OCI-M2 (cell line): ENCODE measurements around the gene KCND2.

Experiments used
- DNase-seq: peaks from one replicate; lab custom pipeline; 2025; ENCODE audit not compliant: unreplicated experiment; lab: John Stamatoyannopoulos, UW

KCND2 gene

DNA sequence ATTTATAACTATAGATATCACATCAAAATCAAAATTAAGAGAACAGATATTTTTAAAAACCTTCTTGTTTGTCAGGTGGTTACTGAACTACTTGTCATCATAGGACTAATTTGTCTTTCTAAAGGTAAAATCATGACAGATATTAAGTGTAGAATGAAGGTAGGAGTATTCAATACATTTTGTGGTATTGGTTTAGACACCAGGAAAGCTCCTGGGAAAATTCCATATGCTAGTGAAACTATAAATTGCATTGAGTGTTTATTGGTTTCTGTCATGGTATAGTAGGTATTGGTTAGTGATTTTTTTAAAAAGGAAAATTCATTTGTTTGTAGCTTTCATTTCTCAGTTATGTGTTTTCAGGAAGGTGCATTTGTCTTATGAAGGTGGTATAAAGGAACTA lies 132.7 kb downstream of the KCND2 start:
- DNase-seq, result no peak

DNA sequence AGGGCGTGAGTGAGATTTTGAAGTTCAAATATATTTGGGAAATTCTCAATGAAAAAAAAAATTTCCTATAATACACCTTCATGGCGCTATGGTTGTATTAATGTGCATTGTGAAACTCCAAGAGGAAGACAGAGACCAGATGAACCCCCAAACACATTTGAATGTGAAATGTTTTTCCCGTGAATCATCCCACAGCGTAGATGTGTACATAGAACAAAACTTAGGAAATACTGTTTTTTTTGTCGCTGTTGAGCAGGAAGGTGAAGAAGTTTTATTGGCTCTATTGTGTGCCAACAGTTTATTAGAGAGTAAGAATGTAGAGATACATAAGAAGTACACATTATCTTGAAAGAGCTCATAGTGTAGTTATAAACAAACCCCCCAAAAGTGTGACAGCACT lies 134.0 kb downstream of the KCND2 start:
- no peak for DNase-seq

DNA sequence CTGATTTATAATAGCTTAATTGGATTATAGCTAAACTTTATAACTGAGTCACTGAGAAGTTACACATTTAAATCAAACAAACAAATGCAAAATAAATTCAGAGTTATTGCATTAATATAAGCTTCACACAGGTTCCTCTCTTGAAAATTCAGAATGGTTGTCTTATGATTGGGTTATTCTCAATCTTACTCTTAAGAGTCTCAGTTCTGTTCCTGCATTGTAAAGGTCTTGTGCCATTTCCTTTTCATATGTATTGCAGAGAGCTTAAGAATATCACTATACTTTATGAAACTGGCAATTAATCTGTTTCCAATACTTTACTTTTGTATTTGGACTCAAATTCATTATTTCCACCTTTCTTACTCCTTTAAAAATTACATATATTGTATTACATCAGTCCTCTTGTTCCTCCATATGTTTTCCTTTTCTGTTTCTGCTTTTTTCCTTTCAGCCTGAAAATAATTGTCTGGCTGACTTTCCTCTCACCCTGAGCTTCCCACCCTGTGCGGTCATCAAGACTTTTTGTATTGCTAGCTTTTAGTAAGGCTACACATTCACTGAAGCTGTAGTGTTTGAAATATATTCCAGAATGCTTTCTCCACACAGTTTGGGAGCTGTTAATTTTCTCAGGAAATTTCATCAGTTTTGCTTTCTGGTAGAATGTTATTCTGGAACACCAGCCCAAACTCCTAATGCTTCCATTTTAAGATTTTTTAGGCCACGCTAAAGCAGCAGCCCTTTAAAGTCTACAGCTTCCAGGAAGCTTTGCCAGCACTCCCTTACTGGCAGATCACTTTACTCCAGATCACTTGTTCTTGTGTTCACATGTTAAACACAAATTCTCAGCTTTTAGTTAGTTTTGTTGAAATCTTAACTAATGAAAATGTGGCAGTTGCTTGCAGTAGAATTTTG lies 139.4 kb downstream of the KCND2 start:
- DNase-seq, result no peak

- no peak for DNase-seq
These were observed 140.2 kb downstream of the KCND2 start for GRCh38 chr7:120413164-120413563.

DNA sequence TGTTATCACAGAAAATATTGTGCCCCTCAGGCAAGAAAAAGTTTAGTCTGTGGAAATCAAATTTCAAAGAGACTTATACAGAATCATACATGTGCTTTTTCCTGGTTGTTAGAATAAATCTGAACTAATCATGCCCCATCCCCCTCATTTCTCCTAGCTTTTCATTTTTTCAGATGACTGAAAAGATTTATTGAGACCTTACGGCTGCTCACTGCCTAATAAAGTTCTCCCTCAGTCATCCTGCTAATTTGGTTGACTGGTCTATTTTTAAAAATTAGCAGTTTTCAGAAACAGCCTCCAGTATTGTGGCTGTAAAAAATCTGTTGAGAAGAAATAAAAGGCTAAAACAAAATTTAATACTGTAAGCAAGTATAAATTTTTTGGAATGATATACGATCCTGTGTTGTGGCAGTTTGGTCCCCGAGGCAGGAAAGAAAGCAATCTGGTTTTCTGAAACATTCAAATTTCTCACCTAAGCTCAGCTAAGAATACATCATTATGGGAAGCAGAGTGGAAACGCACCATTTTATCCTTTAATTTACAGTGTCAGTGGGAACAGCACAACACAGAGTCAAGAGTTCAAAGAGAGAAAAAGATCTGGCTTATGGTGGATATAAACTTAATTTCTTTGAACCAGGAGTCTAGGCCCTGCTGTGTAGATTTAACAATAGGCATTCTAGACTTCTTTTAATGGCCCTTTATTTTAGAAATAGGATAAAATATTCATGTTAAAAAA lies 144.4 kb downstream of the KCND2 start:
- DNase-seq, result no peak

DNA sequence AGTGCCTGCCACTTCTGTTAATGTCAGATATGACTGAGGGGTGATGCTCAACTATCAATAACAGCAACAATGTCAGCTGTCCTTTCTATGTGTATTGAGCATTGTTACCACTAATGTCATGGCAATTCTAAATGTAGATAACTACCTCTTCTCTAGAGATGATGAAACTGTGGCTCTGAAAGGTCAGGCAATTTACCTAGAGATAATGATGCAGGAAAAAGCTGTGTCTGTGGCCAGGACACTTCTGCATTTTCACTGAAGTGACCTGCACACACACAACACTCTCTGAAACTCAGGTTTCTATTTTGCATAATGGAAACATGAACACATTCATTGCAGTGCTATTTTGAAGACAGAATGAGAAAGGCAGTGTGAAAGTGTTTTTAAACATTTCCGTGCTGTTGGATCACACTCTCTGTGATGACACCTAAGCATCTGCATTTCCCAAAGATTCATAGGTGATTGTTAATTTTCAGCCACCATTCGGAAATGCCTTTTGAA lies 148.2 kb downstream of the KCND2 start:
- no peak for DNase-seq

DNA sequence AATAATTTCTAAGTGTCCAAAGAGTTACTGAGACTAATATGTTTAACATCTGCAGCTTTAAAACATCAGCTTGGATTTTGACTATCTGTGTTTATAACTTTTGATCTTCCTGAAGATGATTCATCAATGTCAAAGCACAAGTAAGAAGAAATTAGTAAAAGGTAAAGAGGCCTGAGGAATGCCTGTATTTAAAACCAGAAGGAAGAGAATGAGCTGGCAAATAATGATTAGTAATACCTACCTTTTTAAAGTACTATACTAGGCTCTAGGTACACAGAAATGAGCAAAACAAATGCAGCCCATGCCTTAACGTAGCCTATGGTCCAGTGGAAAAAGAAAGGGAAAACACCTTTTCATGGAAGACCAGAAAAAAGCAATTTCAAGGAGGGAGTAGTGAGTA lies 158.0 kb downstream of the KCND2 start:
- no peak for DNase-seq

DNA sequence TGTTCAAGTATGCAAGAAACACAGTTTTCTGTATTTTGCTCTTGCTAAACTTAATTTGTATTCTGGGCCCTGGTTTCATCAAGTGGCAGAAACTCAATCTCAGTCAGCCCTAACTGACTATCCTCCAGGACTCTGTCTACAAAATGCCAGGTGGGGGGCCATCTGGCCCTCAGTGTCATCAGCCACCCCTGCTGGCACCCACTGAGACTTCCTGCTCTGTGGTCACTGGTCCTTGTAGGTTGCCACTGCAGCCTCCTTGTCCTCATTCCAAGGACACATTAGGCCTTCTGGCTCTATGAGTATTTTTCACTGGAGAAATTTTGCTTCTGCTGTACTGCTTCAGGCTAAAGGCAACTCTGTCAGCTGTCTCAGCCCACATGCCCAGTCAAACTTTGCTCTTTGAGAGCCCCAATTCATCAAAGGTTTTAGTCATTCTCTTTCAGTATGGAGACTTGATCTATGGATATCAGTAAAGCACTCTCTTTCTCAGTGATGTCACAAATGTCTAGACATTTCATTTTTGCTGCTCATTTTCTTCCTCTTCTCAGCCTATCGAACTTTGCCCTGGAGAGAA lies 163.6 kb downstream of the KCND2 start:
- DNase-seq, result no peak

- DNase-seq, result no peak
These were observed 168.9 kb downstream of the KCND2 start for GRCh38 chr7:120441850-120442249.

- DNase-seq, result no peak
These were observed 169.9 kb downstream of the KCND2 start for GRCh38 chr7:120442838-120443237.

DNA sequence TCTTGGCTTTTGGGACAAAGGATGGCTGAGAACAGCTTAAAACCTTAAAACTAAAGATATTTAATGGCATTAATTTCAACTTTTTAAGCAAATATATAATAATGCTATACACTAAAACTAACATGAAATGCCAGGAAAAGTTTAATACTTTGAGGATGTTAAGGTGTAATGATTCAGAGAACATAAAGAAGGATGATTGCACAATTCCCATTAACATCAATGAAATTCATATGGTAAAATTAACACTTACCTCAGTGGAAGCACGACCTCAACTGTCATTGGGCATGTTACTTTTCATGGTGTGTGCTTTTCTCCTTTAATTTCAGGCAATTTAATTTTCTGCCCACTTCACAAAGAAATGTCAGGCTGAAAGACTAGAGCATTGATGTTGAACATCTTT lies 171.7 kb downstream of the KCND2 start:
- no peak for DNase-seq

DNA sequence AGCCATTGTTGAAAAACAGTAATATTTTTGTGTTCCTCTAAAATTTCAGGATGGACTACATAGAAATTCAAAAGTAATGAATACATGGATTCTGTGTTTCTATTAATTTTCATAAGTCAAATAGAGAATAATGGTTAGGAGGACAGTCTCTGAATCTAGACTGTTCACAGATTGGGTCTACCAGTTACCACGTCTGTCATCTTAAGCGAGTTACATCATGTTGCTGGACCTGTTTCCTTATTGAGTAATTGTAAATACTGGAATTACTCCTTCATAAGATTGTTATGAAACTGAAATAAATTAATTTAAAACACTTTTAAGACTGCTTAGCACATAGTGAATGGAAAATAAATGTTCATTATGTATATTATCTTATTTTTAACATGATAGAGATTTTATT lies 172.3 kb downstream of the KCND2 start:
- DNase-seq, result no peak

DNA sequence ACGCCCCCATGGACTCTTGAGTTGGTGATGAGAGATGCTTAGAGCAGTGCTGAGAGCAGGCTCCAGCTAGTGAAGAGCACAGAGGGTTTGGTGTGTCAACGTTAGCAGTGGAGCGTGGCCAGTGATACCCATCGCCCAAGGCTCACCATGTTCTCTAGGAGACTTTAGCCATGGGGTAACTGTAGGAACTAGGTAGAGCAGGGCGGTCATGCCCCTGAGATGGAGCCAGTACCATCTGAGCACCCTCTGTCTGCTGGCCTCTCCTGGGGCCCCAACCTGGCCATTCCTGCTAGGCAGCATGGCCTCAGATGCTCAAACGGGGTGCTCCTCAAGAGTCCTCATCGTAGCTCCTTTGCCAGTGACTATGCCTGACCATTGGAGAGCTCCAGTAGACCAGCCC lies 179.7 kb downstream of the KCND2 start:
- no peak for DNase-seq

GRCh38 chr7:120456699-120457098 lies 183.7 kb downstream of the KCND2 start:
- no peak for DNase-seq

GRCh38 chr7:120460949-120461348 lies 188.0 kb downstream of the KCND2 start:
- DNase-seq, result no peak

DNA sequence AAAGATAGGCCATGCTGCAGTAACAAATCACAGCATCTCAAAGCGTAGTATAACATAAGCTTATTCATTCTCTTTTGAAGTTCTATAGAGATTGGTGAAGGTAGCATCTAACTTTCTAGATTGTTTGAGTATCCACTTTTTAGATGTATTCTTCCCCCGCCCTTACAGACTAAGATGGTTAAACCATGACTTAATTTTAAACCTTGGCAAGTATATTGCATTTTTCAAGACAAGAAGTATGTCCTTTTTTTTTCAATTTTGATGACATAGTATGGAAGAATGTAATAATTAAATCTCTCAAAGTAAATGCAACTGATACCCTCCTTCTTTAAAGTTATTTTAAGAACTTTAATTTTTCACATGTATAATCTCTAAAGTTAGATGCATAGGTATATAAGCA lies 190.0 kb downstream of the KCND2 start:
- no peak for DNase-seq

DNA sequence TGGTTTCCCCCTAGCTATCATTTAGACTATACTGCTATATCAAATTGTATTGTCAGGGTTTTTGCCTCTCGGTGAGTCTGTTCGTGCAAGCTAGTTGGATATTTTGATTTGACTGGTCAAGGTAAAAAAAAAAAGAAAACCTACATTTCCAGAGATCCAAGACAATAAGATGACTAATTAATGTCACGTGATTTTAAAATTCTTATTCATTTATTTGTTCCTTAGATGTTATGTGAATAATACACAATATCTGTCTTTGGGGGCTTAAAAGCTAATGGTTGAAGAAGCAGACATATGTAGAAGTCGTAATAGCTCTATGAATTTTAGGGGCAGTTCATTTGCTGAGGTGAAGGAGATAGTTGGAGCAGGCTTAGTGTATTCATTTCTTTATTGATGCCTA lies 191.1 kb downstream of the KCND2 start:
- no peak for DNase-seq

GRCh38 chr7:120467676-120468075 lies 194.7 kb downstream of the KCND2 start:
- DNase-seq, result no peak

- no peak for DNase-seq
These were observed 195.6 kb downstream of the KCND2 start for GRCh38 chr7:120468611-120469010.

DNA sequence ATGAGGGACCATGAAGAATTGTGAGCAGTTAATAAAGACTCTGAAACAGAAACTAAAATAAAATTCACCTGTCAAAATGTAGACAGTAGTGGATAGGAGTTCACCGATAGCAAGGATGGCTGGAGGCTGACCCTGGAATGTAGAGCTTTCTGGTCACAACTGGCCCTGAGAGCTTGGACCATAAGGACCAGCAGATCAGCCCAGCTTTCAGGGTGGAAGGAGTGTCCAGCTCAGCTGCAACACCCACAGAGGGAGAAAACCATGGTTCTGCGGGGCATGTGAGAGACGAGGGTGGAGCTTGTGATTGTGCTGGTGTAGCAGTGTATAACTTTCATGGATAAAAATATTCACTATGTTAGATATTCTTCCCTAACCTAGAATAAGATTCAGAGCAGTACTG lies 199.9 kb downstream of the KCND2 start:
- no peak for DNase-seq

- DNase-seq, result no peak
These were observed 200.4 kb downstream of the KCND2 start for GRCh38 chr7:120473352-120473751.

- no peak for DNase-seq
These were observed 203.0 kb downstream of the KCND2 start for GRCh38 chr7:120475994-120476393.
